K562 (cell line): ENCODE results near the gene LCE3E. TPM values are rescaled to one million over a fixed set of nuclear protein-coding genes. Genes with fewer than 3 reads are reported as not detected.

Source experiments
- ATAC-seq: fragments of 200-7000 bp; cut with Tn5 transposase; 3 replicates; pipeline ENCODE4 v1.9.1; 2020; ENCODE audit warnings: moderate library complexity
- BruUV-seq: library from RNA; stranded (reverse); fragments of 400-500 nt; replicated peaks from 2 replicates; lab custom pipeline; 2021; lab: Mats Ljungman, UMichigan
- CTCF ChIA-PET: fragments of 300-600 bp; formaldehyde crosslinking; extraction: SDS; loops from one replicate; lab custom pipeline; 2021; ENCODE audit warnings: low intra/inter-chr PET ratio; lab: Yijun Ruan, JAX
- POLR2A ChIA-PET: fragments of 300-600, 350-650 bp; sonication (Branson Sonifier 250); formaldehyde crosslinking; extraction: SDS; loops from one replicate; lab custom pipeline; 2021; ENCODE audit warnings: antibody characterized with exemption, inconsistent platforms; lab: Yijun Ruan, JAX
- DNase-seq, 4 experiments: peaks; one replicate each; pipeline versions ENCODE4 v3.0.0 to v3.0.0-alpha.2; 2011 to 2018; ENCODE audit warnings: low spot score in 3 of 4, mixed read lengths in 3 of 4; ENCODE audit errors: extremely low read depth in 1 of 4
- FAIRE-seq: peaks from 2 replicates; lab custom pipeline; 2011; peaks lifted over from hg19 to GRCh38; lab: Jason Lieb, UNC
- H2AFZ ChIP-seq: 2 replicates; pipeline ENCODE4 v1.6.0; 2011; ENCODE audit warnings: low read depth, low read length, control low read depth, inconsistent platforms
- H3K27ac ChIP-seq: fragments of 200-600 bp; 3 replicates; pipeline ENCODE4 v1.8.0; 2011; ENCODE audit warnings: low read depth, mild to moderate bottlenecking, control low read depth, inconsistent platforms, low read length, moderate library complexity, mixed read lengths; ENCODE audit errors: extremely low read depth
- H3K27me3 ChIP-seq, 2 experiments: fragments of 300-600 bp in 1 of 2; 2 replicates in 1 of 2; 3 replicates in 1 of 2; pipeline versions ENCODE4 v1.6.0 to v1.8.0; 2011; ENCODE audit warnings: inconsistent platforms in 2 of 2, low read length in 2 of 2, mild to moderate bottlenecking in 1 of 2, mixed read lengths in 1 of 2, moderate library complexity in 1 of 2; ENCODE audit not compliant: control insufficient read depth in 2 of 2, insufficient read depth in 2 of 2
- H3K36me3 ChIP-seq: fragments of 300-600 bp; 3 replicates; pipeline ENCODE4 v1.8.0; 2011; ENCODE audit warnings: mild to moderate bottlenecking, low read length, inconsistent platforms; ENCODE audit not compliant: control insufficient read depth, insufficient read depth
- H3K4me1 ChIP-seq, 2 experiments: fragments of 200-600 bp in 1 of 2; replicated peaks in 1 of 2; 2 replicates in 1 of 2; 3 replicates in 1 of 2; pipeline versions ENCODE4 v1.5.1 to v1.8.0; 2011; ENCODE audit warnings: inconsistent platforms in 2 of 2, low read length in 2 of 2, mild to moderate bottlenecking in 1 of 2, mixed read lengths in 1 of 2, moderate library complexity in 1 of 2; ENCODE audit not compliant: control insufficient read depth in 2 of 2, insufficient read depth in 2 of 2
- H3K4me2 ChIP-seq: 2 replicates; pipeline ENCODE4 v1.6.1; 2011; ENCODE audit warnings: low read length, control low read depth, inconsistent platforms, mixed read lengths; ENCODE audit not compliant: insufficient read depth
- H3K4me3 ChIP-seq: fragments of 200-600 bp; sonication (generic), shearing (Covaris generic); 2 replicates; pipeline ENCODE4 v1.5.1; 2016; ENCODE audit warnings: control low read depth, inconsistent platforms
- H3K79me2 ChIP-seq: fragments of 200-600 bp; 3 replicates; pipeline ENCODE4 v1.8.0; 2011; ENCODE audit warnings: low read length, inconsistent platforms; ENCODE audit not compliant: control insufficient read depth, insufficient read depth
- H3K9ac ChIP-seq, 2 experiments: 2 replicates each; pipeline versions ENCODE4 v1.6.0 to v1.6.1; 2011; ENCODE audit warnings: low read depth in 2 of 2, low read length in 2 of 2, control low read depth in 1 of 2, inconsistent platforms in 1 of 2, mild to moderate bottlenecking in 1 of 2, mixed read lengths in 1 of 2; ENCODE audit not compliant: insufficient read depth in 1 of 2
- H3K9me1 ChIP-seq: one replicate; pipeline ENCODE4 v1.6.0; 2011; ENCODE audit warnings: inconsistent platforms, mild to moderate bottlenecking, low read length, moderate library complexity; ENCODE audit not compliant: control insufficient read depth, insufficient read depth
- H3K9me3 ChIP-seq: replicated peaks from 2 replicates; pipeline ENCODE4 v1.5.1; 2011; ENCODE audit warnings: low read depth, low read length, inconsistent platforms; ENCODE audit not compliant: control insufficient read depth, insufficient read depth
- H4K20me1 ChIP-seq: replicated peaks from 2 replicates; pipeline ENCODE4 v1.6.1; 2011; ENCODE audit warnings: low read length, inconsistent platforms, mixed read lengths; ENCODE audit not compliant: control insufficient read depth, insufficient read depth
- CC2D1A ChIP-seq: fragments of 450-650 bp; IDR thresholded peaks from 2 replicates; pipeline ENCODE4 v1.6.1; 2017; ENCODE audit warnings: mild to moderate bottlenecking
- FOXA1 ChIP-seq: fragments of 450-650 bp; IDR thresholded peaks from 2 replicates; pipeline ENCODE4 v1.6.1; 2016; ENCODE audit warnings: mild to moderate bottlenecking, borderline replicate concordance
- PPARD ChIP-seq: fragments of 250-450 bp; sonication (Bioruptor Pico); IDR thresholded peaks from 2 replicates; pipeline ENCODE4 v1.8.0; 2022; ENCODE audit warnings: inconsistent platforms, mild to moderate bottlenecking, moderate library complexity
- PTBP1 ChIP-seq: fragments of 200-400 bp; formaldehyde crosslinking; IDR thresholded peaks from 2 replicates; pipeline ENCODE4 v1.6.1; 2017; ENCODE audit warnings: low read depth, low read length
- SMAD3 ChIP-seq: fragments of 450-650 bp; formaldehyde crosslinking; conservative IDR thresholded peaks from 2 replicates; pipeline ENCODE4 v1.4.0; 2020; ENCODE audit warnings: mild to moderate bottlenecking
- YY1 ChIP-seq, 3 experiments: IDR thresholded peaks; 2 replicates each; pipeline ENCODE4 v1.6.1; 2011; ENCODE audit warnings: low read length in 2 of 3, mild to moderate bottlenecking in 2 of 3, moderate library complexity in 2 of 3, borderline replicate concordance in 1 of 3, control low read depth in 1 of 3, low read depth in 1 of 3; ENCODE audit not compliant: insufficient read depth in 3 of 3, insufficient replicate concordance in 2 of 3, control insufficient read depth in 1 of 3, insufficient read length in 1 of 3; ENCODE audit errors: extremely low read depth in 1 of 3
- ZNF282 ChIP-seq: sonication (generic); formaldehyde crosslinking; IDR thresholded peaks from 2 replicates; pipeline ENCODE4 v1.8.1; 2023; ENCODE audit warnings: missing genetic modification reagents
- ZNF3 ChIP-seq: fragments of 250-450 bp; sonication (Bioruptor Pico); IDR thresholded peaks from 2 replicates; pipeline ENCODE4 v1.5.0; 2021; ENCODE audit warnings: mild to moderate bottlenecking, moderate library complexity
- WGBS: fragments of 100-300 bp; shearing (Covaris generic); methylation state at CpG from one replicate; pipeline ENCODE4 v1.1.6; 2016; ENCODE audit warnings: low coverage, mixed read lengths; ENCODE audit not compliant: insufficient coverage; ENCODE audit errors: missing lambda C conversion rate; 5-methylcytosine and 5-hydroxymethylcytosine counted together
- in situ Hi-C: fragments of 300-500 bp; cut with MboI; formaldehyde crosslinking; loops from 4 replicates; pipeline ENCODE4 v1.15.0; 2018; ENCODE audit warnings: inconsistent platforms, mixed read lengths
- intact Hi-C: fragments of 100-400 bp; cut with micrococcal nuclease; formaldehyde crosslinking; loops from 2 replicates; pipeline ENCODE4 v1.14.2; 2022
- polyA plus RNA-seq, 8 experiments: library from polyadenylated mRNA; depleted of rRNA in 4 of 8; stranded (reverse) in 5 of 8; unstranded in 3 of 8; fragments of >200 nt; fragmentation: Nextera tagmentation in 2 of 8; fragmentation: Illumina TruSeq in 1 of 8; extraction: Ambion mirVana in 2 of 8; extraction: Trizol in 1 of 8; gene quantifications; 2 replicates each; pipeline versions ENCODE4 v1.2.1 to v1.2.3, GENCODE V29; 2011 to 2014; ENCODE audit warnings: inconsistent platforms in 1 of 8, missing spikeins in 1 of 8
- total RNA-seq, 7 experiments: library from RNA; depleted of rRNA in 6 of 7; stranded (reverse); fragments of >200 nt in 6 of 7; fragmentation: Illumina TruSeq in 2 of 7; extraction: Trizol in 2 of 7; gene quantifications; 2 replicates each; pipeline versions ENCODE4 v1.2.1 to v1.2.3, GENCODE V29; 2011 to 2021; ENCODE audit warnings: low replicate concordance in 1 of 7
- TF ChIP-seq, protein P1 (sequence below): fragments of 450-650 bp; IDR thresholded peaks from 2 replicates; pipeline ENCODE4 v1.6.1; 2016; ENCODE audit warnings: mild to moderate bottlenecking

LCE3E gene
- total and polyA plus RNA-seq, 9 of the 15 experiments (the other 6 are each of a cell fraction or from before 2014, with no cell fraction given) = not detected

DNA sequence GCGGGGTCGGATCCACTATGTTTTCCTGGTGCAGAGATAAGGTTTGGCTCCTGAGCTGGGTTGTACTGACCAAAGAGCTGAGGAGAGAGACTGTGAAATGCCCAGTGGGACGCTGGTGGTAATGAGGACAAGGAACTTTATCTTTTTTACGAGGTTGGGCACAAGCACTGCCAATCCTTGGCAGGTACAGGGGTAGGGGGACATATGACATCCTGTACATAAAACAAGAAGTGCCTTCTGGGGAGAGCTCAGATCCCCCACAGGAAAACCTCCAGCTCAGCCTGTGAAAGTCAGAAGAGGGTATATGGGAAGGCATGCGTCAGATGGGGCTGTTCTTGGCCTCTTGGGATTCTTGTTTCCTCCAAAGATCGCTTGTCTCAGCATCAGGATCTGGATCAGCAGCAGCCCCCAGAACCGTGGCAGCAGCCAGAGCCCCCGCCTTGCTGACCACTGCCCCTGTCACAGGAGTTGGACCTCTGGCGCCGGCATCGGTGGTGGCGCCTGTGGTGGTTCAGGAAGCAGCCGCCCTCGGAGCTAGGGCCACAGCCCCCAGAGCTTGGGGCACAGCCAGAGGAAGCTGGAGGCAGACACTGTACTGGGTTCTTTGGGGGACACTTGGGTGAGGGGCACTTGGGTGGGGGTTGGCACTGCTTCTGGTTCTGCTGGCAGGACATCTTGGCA lies 905 bp downstream of the LCE3E start:
- no peaks in the 10 kb centered on the region for H3K4me1 ChIP-seq
- intact Hi-C loops = no loop called here
- TF ChIP-seq ZNF3 (CRISPR knock-in tag) = no peak
- no peak for TF ChIP-seq YY1 (IDR thresholded peaks at IDR 0.05; ENCODE audit: borderline replicate concordance in 1 of 3, control insufficient read depth in 1 of 3, extremely low read depth in 1 of 3, insufficient read depth in 3 of 3, insufficient read length in 1 of 3, insufficient replicate concordance in 2 of 3, low read depth in 1 of 3, low read length in 2 of 3)
- no peak for TF ChIP-seq ZNF282
- TF ChIP-seq SMAD3 (CRISPR knock-in tag) = no peak
- TF ChIP-seq, protein P1, sequence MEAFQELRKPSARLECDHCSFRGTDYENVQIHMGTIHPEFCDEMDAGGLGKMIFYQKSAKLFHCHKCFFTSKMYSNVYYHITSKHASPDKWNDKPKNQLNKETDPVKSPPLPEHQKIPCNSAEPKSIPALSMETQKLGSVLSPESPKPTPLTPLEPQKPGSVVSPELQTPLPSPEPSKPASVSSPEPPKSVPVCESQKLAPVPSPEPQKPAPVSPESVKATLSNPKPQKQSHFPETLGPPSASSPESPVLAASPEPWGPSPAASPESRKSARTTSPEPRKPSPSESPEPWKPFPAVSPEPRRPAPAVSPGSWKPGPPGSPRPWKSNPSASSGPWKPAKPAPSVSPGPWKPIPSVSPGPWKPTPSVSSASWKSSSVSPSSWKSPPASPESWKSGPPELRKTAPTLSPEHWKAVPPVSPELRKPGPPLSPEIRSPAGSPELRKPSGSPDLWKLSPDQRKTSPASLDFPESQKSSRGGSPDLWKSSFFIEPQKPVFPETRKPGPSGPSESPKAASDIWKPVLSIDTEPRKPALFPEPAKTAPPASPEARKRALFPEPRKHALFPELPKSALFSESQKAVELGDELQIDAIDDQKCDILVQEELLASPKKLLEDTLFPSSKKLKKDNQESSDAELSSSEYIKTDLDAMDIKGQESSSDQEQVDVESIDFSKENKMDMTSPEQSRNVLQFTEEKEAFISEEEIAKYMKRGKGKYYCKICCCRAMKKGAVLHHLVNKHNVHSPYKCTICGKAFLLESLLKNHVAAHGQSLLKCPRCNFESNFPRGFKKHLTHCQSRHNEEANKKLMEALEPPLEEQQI = no peak
- no peak for TF ChIP-seq CC2D1A
- no peak for TF ChIP-seq PPARD (CRISPR knock-in tag)
- no peak for TF ChIP-seq FOXA1
- no peak for TF ChIP-seq PTBP1
- DNase-seq (no peak), FAIRE-seq (no peak), ATAC-seq (no peak)
- H3K27me3 ChIP-seq = no peaks in the 10 kb centered on the region; a peak in 1 of 5 replicates
- no peaks in the 10 kb centered on the region for H3K9me3 ChIP-seq
- BruUV-seq = no TSS peak
- H3K9ac ChIP-seq = no peak overlapping the region
- no peak overlapping the region for H2AFZ ChIP-seq
- H3K27ac ChIP-seq = no peak overlapping the region
- H3K9me1 ChIP-seq = no peaks in the 10 kb centered on the region
- no peaks in the 10 kb centered on the region for H3K36me3 ChIP-seq
- no peaks in the 10 kb centered on the region for H3K79me2 ChIP-seq
- H4K20me1 ChIP-seq = no peaks in the 10 kb centered on the region
- WGBS = 2% methylated on average over 10 of the region's 14 CpGs
- no peak overlapping the region for H3K4me2 ChIP-seq
- no peak overlapping the region for H3K4me3 ChIP-seq
- ChIA-PET POLR2A (interaction anchor here (0.6 kb wide), 1 partner anchor 141 kb away, joined by 3 read pairs; no protein-coding TSS in a partner anchor), CTCF (no interaction called here)
- in situ Hi-C loops = no loop called here
